Left renal cortex interstitium (tissue), 4 donors: ENCODE results near the gene BOK. TPM values are rescaled to one million over a fixed set of nuclear protein-coding genes. Genes with fewer than 3 reads are reported as not detected.
"Not testable (repeated sequence)": the region's sequence is repeated elsewhere in the genome, so short reads cannot be mapped to it uniquely, and the experiment has no call there.

ENCODE experiments used
- DNase-seq, 4 donors: peaks; one replicate each; pipeline ENCODE4 v3.0.0-alpha.2; 2013; ENCODE audit warnings: low read depth in 4 of 4, low spot score in 2 of 4, missing footprints in 1 of 4
- polyA plus RNA-seq, 4 donors: library from polyadenylated mRNA; unstranded; fragments of 120-200 nt; gene quantifications; one replicate each; pipeline ENCODE4 v1.2.1, GENCODE V29; 2013; ENCODE audit not compliant: insufficient read length in 4 of 4

BOK gene
- polyA plus RNA-seq, 4 donors = 22.8 to 38.0 (median 25.3) TPM

DNA sequence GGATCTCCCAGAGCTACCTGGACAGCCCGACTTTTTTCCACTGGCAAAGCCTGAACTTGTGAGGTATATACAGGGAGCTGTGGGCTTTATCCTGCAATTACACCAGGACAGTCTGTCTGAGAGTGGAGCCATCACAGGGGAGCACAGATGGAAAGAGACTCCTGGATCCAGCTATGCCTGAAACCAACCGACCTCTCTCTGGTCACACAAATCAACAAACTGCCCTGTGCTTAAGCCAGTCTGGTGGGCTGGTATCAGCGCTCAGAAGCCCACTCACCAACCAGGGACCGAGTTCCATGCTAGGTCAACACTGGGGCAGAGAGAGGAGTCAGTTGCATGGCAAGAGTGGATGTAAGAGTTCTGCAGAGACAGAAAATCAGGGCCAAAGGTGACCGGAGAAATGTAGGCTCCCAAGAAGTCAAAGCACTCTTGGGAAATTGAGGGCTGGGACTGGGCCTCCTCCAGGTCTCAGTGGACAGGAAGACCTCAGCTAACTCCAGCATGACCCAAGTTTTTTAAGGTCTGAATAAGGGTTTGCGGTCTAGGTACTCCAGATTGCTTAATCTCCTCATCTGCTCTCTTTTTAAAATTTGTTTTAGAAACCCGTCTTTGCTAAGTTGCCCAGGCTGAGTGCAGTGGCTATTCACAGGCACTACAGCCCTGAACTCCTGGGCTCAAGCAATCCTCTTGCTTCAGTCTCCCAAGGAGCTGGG is 3.8 kb upstream of the BOK start:
- DNase-seq = no peak

DNA sequence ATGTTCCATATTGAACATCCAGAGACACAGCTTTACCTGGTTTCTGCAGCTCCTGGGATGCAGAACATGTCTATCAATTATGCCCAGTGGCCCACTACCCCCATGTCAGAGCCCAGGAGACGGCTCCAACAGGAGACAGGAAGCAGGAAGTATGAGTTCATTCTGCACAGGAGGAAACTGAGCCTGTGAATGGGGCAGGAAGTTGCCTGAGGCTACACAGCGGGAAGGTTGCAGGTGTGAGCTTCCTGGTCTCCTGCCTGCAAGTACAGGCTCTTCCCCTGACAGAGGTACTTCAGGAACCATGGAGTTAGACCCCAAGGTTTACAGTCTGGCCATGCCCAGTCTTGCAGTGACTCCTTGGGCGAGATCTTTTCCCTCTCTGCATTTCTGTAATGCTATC is 2.8 kb upstream of the BOK start:
- no peak for DNase-seq

DNA sequence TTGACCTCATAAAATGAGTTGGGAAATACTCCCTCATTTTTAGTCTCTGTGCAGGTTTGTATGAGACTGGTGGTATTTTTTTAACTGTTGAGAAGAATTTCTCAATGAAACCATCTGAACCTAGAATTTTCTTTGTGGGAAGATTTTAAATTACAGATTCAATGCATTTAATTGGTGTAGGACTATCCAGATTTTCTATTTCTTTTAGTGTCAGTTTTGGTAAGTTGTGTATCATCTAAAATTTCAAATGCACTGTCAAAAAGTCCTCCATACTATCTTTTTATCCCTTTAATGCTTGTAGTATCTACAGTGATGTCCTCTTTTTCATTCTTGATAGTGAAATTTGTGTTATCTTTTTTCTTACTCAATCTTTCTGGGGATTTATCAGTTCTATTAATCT is 1.8 kb upstream of the BOK start:
- no peak for DNase-seq

DNA sequence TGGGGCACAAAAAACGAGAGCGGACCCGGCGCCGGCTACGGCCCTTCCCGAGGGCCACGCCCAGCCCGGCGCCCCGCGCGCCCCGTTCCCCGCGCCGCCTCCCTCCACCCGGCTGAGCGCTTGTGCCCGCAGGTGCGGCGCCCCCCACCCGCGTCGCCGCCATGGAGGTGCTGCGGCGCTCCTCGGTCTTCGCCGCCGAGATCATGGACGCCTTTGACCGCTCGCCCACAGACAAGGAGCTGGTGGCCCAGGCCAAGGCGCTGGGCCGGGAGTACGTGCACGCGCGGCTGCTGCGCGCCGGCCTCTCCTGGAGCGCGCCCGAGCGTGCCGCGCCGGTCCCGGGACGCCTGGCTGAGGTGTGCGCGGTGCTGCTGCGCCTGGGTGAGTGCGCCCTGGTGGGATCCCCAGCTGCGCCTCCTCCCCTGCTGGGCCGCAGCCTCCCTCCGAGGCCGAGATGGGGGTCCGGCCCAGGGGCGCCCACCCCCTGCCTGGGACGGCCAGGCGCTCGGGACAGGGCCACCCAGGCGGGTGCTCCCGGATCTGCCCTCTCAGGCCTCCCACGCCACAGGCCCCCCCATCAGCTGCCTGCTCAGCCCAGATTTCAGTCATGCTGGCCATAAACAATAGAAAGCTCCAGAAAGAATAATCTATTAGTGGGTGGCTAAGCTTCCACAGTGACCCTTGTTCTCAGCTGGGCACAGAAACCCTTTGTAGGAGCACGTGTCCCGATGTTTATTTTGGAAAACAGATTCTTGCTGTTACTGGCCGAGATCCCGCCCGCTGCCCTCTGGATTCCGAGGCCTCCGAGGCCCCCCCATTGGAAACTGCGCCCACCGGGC is 997 bp downstream of the BOK start:
- no peak for DNase-seq

DNA sequence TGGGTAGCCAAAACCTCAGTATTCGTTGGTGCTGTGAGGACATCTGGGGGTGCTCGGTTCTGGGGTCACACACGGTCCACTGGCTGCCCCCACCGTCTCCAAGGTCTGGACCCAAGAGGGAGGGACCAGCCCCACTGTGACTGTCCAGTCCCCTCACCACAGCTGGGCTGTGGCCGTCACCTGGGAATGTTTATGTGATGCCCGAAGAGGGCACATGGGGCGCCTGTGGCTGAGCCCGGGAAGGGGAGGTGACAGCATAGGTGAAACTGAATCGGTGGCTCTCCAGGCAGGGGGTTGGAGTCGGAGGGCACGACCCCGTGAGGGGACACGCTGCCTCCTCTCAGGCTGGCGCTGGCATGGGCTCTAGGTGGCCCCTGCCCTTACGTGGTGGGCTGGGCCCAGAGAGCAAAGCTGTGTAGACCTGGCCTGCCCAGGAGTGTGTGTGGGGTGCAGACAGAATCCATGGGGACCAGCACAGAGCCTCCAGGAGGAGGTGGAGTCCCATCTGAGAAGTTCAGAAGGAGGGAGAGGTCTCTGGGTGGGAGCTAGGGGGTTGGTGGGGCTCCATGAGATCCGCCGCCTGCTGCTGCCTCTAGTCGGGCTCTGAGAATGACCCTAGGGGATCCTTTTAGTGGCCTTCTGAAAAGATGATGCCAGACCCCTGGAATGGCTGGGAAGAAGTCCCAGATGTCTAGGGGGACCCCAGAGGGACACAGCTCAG is 1.8 kb downstream of the BOK start:
- DNase-seq = no peak

DNA sequence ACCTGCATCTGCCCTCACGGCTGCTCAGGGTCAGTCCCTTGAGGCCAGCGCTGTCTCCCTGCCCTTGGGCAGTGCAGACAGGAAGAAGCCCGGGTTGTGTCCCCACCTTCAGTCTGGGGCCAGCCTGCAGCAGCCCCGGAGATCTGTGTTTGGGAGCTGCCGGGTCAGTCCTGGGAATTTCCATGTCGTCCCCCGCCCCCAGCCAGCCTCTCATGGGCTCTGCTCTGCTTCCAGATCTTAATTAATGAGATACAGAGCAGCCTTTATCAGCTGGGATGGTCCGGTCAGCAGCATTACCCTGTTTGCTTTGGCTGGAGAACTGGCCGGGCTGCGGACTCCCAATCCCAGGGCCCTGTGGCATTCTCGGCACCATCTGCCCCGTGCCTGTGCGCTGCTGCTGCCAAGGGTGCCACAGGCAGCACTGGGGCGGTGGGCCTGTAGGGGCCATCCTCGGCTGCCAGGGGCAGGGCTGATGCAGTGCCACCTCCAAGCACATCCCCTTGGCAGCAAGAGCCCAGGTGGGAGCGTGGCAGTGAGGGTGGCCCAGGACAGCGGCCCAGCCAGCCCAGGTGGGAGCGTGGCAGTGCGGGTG is 2.4 kb downstream of the BOK start:
- DNase-seq = no peak

DNA sequence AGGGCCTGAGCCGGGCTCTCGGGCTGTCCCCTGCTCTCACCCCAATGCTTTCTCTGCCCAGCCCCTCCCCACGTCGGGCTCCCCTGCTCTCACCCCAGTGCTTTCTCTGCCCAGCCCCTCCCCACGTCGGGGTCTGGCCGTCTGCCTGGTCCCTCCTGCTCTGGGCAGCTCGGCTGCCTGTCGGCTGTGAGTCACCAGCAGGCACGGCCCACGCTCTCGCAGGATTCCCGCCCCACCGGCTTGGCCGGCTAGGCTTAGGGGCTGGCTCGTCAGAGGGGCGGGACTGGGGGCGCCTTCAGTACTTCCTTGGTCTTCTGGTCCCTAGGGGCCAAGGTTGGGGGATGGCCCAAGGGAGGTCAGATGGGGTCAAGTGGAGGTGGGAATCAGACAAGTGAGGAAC is 3.3 kb downstream of the BOK start:
- no peak for DNase-seq

DNA sequence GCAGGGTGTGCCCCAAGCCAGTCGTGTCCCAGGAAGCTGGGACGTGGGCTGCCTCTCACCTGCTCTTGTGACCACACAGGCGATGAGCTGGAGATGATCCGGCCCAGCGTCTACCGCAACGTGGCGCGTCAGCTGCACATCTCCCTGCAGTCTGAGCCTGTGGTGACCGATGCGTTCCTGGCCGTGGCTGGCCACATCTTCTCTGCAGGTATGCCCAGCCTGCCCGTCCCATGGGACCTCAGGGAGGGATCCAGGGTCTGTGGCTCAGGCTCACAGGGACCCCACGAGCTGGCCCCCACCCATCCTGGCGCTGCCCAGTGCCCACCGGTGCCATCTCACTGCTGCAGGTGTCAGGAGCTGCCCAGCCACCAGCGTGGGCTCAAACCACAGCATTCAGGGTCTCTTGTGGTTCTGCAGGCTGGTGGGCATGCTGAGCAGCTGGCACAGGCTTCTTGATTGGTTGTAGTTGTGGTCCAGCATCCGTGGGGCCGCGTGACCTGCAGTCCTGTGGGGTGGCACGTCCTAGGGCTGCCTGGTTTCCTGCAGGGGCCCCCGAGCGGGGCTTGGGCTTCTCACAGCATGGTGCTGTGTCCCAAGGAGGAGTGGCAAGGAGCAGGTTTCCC is 3.8 kb downstream of the BOK start:
- DNase-seq = no peak

DNA sequence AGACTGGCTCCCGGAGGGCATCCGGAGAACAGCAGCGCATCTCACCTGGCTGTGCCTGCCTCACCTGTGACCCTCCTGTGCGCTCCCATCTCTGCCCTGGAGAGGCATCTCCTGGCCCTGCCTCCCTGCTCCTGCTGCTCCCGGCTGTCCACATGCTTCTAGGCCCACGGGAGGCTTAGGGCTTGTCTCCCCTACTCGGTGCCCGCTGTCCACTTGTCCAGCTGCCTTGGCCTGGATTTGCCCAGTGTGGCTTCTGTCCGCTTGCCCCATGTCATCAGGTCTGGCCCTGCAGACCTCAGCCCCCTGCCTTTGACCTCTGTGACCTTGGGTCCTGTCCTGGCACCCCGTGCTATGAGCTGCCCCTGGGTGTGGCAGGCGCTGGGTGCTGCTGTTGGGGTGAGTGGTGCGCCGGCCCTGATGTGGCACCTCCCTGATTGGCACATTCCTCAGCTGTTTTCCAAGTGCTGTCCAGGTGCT is 4.5 kb downstream of the BOK start:
- no peak for DNase-seq

DNA sequence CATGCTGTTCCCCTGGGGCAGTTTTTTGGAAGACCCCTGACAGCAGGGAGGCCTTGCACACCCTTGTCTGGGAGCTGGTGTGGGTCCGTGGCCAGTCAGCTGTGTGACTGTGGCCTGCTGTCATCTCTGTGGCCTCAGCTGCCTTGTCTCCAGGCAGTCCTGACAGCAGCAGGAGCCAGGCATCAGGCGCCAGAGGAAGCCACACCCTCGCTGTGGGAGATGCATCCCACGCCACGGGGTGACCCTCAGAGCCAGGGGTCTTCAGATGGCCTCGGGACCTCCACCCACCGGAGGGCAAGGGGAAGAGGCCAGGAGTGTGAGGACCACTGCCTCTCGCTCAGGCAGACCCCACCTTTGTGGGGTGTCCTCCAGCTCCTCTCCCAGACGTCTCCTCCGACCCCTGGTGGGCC is 5.0 kb downstream of the BOK start:
- DNase-seq = no peak

DNA sequence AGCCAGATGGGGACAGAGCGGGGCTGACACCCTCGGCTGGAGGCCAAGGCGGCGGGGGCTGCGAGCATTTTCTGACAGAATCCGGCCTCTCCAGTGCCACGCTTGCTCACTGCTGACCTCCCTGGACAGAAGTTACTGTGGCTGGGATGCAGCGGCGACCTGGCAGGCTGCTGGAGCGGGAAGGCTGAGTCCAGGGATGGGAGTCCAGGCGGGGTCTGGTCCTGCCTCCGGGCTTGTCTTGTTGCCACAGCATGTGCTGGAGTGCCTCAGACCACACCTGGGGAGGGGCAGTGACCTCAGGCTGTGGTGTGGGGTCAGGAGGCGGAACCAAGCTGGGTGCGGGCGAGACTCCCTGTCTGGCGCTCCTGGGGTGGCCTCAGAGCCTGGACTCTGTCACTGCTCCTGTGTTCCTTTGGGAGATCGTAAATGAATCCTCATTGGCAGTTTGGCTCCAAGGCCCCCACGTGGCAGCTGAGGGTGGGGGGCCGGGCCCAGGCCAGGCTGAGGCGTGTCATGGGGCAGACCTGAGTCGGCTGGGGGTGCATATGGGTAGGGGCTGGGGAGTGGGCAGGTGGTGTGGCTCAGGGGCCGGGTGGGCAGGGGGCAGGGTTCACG is 5.5 kb downstream of the BOK start:
- no peak for DNase-seq

DNA sequence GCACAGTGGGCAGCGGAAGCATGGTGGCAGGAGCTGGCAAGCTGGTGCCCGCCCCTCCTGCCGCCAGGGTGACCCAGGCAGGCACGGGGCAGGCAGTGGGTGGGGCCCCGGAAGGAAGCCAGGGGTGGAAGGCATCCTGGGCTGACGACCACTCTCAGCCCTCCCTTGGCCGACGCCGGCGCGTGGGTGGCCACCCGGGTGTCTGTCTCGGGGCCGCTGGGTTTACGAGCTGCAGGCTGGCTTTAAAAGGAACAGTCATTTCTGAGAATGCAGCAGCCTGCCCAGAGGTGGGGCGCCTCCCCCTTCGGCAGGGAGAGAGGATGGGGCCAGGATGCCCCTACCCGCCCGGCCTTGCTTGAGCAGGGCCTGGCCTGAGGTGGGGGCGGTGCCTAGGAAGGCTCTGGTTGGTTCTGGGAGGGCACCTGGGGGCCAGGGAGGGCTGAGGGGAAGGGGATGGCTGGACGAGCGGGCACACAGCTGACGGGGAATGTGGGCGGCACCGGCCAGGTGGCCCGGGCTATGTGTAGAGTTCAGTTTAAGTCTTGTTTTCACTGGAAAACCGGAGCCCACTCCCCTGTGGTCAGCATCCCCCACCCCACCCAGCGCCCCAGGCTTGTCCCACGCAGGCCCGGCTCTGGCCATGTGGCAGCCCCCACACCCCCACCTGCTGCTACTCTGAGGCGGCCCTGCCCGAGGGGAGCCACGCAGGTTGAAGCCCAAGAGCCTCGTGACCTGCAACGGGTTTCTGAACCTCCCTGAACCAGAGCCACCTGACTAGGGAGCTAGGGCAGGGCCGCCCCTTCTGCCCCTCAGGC is 6.3 kb downstream of the BOK start:
- no peak for DNase-seq

DNA sequence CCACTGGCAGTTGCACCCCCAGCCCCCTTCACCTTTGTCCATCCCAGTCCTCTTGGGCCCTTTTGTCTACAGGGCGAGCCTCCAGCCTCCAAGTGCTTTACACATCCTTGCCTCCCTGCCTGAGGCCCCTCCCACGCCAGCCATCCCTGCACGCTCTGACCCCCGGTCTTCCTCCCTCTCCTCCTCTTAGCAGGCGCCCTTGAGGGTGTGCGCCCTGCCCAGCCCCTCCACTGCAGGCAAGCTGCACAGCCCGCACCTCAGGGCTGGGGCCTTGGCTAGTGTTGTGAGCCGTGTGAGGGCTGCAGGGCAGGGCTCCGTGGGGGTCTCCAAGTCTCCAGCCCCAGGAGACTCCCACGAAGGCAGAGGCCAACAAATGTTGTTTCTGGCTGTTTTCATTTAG is 6.9 kb downstream of the BOK start:
- DNase-seq = no peak

DNA sequence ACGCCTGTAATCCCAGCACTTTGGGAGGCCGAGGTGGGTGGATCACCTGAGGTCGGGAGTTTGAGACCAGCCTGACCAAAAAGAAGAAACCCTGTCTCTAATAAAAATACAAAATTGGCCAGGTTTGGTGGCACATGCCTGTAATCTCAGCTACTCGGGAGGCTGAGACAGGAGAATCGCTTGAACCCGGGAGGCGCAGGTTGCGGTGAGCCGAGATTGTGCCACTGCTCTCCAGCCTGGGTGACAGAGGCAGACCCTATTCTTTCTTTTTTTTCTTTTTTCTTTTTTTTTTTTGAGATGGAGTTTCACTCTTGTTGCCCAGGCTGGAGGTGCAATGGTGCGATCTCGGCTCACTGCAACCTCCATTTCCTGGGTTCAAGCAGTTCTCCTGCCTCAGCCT is 7.5 kb downstream of the BOK start:
- not testable (repeated sequence) for DNase-seq

DNA sequence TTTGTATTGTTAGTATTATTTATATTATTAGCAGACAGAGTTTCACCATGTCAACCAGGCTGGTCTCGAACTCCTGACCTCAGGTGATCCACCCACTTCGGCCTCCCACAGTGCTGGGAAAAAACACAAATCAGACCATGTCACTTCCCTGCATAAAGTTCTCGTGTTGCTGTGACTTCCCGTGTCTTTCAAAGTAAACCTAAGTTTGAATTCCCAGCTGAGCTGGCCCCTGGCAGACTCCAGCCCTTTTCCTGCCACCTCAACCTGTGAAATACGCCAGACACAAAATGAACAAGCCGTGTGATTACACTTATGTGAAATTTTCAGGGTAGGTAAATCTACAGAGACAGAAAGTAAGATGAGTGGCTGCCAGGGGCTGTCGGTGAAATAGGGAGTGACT is 7.9 kb downstream of the BOK start:
- DNase-seq = no peak

DNA sequence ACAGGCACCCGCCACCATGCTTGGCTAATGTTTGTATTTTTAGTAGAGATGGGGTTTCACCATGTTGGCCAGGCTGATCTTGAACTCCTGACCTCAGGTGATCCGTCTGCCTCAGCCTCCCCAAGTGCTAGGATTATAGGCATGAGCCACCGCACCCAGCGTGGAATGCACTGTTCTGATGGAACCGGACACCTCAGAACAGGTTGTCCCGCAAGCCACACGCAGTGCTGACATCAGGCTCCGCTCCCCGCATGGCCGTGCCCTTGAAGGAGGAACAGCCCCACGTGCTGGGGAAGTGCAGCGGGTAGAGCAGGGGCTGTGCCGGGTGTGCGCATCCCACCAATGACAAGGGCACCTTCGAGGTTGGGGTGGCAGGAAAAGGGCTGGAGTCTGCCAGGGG is 8.7 kb downstream of the BOK start:
- DNase-seq = not testable (repeated sequence)

DNA sequence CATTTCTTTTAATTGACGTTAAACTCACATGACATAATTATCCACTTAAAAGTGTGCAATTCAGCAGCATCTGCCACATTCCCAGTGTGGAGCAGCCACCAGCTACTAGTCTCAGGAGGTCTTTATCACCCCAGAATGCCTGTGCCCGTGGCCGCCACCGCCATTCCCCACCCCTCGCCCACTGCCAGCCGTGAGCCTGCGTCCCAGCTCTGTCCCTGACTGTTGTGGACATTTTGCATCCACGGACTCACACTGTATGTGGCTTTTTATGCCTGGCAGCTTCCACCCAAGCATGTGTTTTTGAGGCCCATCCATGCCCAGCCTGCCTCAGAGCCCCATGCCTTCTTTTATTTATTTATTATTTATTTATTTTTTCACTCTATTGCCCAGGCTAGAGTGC is 9.2 kb downstream of the BOK start:
- no peak for DNase-seq

DNA sequence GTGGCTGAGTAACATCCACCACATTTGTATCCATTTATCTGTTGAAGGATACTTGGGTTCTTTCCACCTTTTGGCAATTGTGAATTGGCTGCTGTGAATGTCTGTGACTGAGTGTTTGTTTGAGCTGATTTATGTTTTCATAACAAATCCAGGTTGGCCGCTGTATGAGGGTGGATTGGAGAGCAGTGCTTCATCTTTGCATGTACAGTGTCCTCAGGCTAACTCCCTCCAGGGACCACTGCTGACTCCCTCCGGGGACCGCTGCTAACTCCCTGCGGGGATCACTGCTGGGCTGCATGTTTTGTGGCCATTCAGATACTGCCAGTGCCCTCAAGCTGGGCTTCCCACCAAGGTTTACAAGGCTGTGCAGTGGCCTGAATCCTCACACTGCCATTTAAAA is 10.2 kb downstream of the BOK start:
- DNase-seq = no peak

DNA sequence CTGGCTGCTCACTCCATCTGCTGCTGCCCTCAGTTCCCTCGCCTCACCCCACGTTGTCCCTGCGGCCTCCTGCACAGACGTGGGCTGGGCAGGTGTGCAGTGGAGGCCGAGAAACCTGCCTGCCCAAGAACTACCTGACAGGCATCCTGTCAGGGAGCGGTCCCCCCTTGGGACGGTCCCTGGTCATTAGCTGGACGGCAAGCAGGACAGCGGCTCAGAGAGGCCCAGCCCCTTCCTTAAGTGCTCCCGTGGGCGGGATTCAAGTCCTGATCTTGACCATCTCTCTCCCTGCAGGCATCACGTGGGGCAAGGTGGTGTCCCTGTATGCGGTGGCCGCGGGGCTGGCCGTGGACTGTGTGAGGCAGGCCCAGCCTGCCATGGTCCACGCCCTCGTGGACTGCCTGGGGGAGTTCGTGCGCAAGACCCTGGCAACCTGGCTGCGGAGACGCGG is 11.3 kb downstream of the BOK start:
- DNase-seq = no peak
